Ovary (tissue), 9 donors: ENCODE measurements around the gene CETN1. TPM values are rescaled to one million over a fixed set of nuclear protein-coding genes. Genes with fewer than 3 reads are reported as not detected.

ENCODE experiments used
- polyA plus RNA-seq, 2 donors: library from polyadenylated mRNA; stranded (reverse); fragments of 200-250 nt in 1 of 2; fragments of 350-450 nt in 1 of 2; fragmentation: Illumina TruSeq in 1 of 2; extraction: RNeasy Lipid Tissue Mini Kit (QIAGEN cat#74804) in 1 of 2; gene quantifications; one replicate each; pipeline ENCODE4 v1.2.3, GENCODE V29; 2013 to 2014
- total RNA-seq, 7 donors: library from RNA; depleted of rRNA in 2 of 7; stranded (reverse); fragments of >200 nt in 2 of 7; fragmentation: NEBNext Ultra II Directional in 3 of 7; extraction: Animal tissue kit (Norgen Biotek cat#: 25700) in 3 of 7; gene quantifications; one replicate each; pipeline versions ENCODE4 v1.1.0 to v1.2.4, GENCODE V29; 2016 to 2023
- donor health status: DM: no; HTN: no; CAD: no; lungs with moderate emphysema.
- donor health status: DM: no; HTN: no; CAD: no.
- donor health status: Bipolar disorder and iron deficiency.
- donor health status: DM: yes; HTN: yes; CAD: no.
- donor health status: DM: no; HTN: no; CAD: no.
- donor health status: DM: yes; HTN: yes; CAD: no.

CETN1 gene
- total and polyA plus RNA-seq, 9 donors, result not detected

Other genes starting within 250 kb of the CETN1 start
- 1 to 10 TPM in 6 of 7 donors, under 1 TPM in 1; 0.78 to 9.9 (median 5.9) TPM for gene COLEC12, start 79.7 kb upstream of the CETN1 start, total RNA-seq
- gene COLEC12, start 79.7 kb upstream of the CETN1 start, polyA plus RNA-seq, result 10 to 100 TPM in 1 of 2 donors, 1 to 10 TPM in 1; 3.0 to 20.7 TPM
- 10 to 100 TPM in 2 of 7 donors, 1 to 10 TPM in 5; 1.2 to 14.4 (median 5.7) TPM for gene CLUL1, start 16.6 kb downstream of the CETN1 start, total RNA-seq
- under 1 TPM in 1 of 2 donors, not detected in 1; 0.67 TPM for gene CLUL1, start 16.6 kb downstream of the CETN1 start, polyA plus RNA-seq
- gene TYMS, start 77.3 kb downstream of the CETN1 start, total RNA-seq, result 1 to 10 TPM in 6 of 7 donors, under 1 TPM in 1; 0.48 to 7.9 (median 4.4) TPM
- 1 to 10 TPM; 2.8 to 8.4 TPM for gene TYMS, start 77.3 kb downstream of the CETN1 start, polyA plus RNA-seq
- gene ENOSF1, start 132.2 kb downstream of the CETN1 start, total RNA-seq, result 10 to 100 TPM; 45.1 to 94.9 (median 55.1) TPM
- 10 to 100 TPM; 29.2 to 52.7 TPM for gene ENOSF1, start 132.2 kb downstream of the CETN1 start, polyA plus RNA-seq
- 10 to 100 TPM; 30.7 to 95.1 (median 35.1) TPM for gene YES1, start 231.9 kb downstream of the CETN1 start, total RNA-seq
- 10 to 100 TPM; 14.3 to 18.2 TPM for gene YES1, start 231.9 kb downstream of the CETN1 start, polyA plus RNA-seq